Measurements from ENCODE around the gene VWA3B. TPM values are rescaled to one million over a fixed set of nuclear protein-coding genes. Genes with fewer than 3 reads are reported as not detected.
"Not testable (repeated sequence)": the region's sequence is repeated elsewhere in the genome, so short reads cannot be mapped to it uniquely, and the experiment has no call there.

The VWA3B gene
- total RNA-seq, 6 donors from 2014 or later, result 0.72 to 25.3 (median 5.3) TPM

DNA sequence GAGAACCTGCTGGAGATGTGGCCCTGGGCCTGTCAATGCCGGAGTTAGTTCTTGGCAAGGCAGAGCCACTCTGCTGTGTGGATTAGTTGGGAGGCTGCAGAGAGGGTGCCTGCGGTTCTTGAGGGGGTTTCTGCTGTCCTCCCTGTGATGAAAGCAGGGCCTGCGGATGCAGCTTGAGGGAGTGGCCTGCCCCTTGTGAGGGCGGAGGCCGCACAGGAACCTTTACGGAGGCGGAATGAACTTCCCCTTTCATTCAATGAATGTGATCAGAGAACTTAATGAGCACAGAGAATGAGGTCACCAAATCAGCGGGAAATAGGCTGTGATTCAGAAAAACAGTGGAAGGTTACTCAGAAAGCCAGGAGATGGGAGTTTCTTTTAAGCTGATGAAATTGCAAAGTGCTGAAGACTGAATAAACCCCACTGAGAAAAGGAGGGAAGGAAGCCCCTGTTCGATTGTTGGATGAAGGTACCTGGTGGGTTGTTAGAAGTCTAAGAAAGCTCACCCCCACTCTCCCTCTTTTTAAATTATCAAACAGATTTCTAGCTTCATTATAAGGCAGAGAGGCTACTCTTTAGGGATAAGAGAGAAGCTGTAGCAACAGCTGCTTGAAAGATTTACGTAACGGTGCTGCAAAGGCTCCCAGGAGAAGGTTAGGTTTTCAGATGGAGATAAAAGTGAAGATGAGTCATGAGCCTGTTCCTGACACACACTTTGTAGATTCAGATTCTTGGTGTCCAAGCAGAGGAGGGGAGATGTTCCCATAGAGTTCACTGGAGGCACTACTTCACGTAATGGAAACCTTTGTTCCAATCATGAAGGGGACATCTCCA is 47.4 kb downstream of the VWA3B start:
- TF ChIP-seq EP300 (IDR thresholded peaks at IDR 0.05), result no peak
- no peak for TF ChIP-seq POLR2AphosphoS5 (IDR thresholded peaks at IDR 0.05)
- TF ChIP-seq CTCF (IDR thresholded peaks at IDR 0.05), result no peak
- TF ChIP-seq POLR2A (IDR thresholded peaks at IDR 0.05), result no peak
- no peak overlapping the region for H3K4me3 ChIP-seq
- no peaks in the 10 kb centered on the region for H3K27me3 ChIP-seq
- DNase-seq, result peak in 1 of 2 donors; percentile 38
- 65 to 68% methylated on average over 11 to 12 of the region's 12 CpGs for WGBS, 2 donors
- peak; percentile 54 to 90 for ATAC-seq (ENCODE audit: low FRiP score in 2 of 2)
- H3K27ac ChIP-seq, result no peak overlapping the region
- no peaks in the 10 kb centered on the region for H3K4me1 ChIP-seq
- H3K36me3 ChIP-seq, result no peaks in the 10 kb centered on the region
- no peaks in the 10 kb centered on the region for H3K9me3 ChIP-seq

DNA sequence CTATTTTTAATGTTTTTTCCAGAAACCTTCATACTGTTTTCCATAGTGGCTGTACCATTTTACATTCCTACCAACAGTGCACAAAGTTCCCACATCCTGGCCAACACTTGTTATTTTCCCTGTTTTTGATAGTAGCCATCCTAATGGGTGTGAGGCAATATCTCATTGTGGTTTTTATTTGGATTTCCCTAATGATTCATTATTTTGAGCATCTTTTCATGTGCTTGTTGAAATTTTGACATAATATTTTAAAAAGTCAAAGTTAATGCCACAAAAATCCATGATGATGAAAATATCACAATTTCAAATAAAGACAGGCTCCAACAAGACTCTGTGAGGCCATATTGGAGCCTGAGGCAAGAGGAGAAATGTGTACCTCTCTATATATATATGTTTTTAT is 50.2 kb downstream of the VWA3B start:
- Histone ChIP-seq H3K27me3 (no peaks in the 10 kb centered on the region), H3K9me3 (no peaks in the 10 kb centered on the region), H3K36me3 (no peaks in the 10 kb centered on the region), H3K27ac (no peak overlapping the region), H3K4me3 (no peak overlapping the region), H3K4me1 (no peaks in the 10 kb centered on the region)
- ATAC-seq (ENCODE audit: low FRiP score in 2 of 2) (no peak), DNase-seq (no peak)
- TF ChIP-seq POLR2A (IDR thresholded peaks at IDR 0.05) (no peak), EP300 (IDR thresholded peaks at IDR 0.05) (no peak), POLR2AphosphoS5 (IDR thresholded peaks at IDR 0.05) (no peak), CTCF (IDR thresholded peaks at IDR 0.05) (no peak)

- not testable (repeated sequence) for H3K4me1 ChIP-seq; H3K4me3 ChIP-seq; ATAC-seq (ENCODE audit: low FRiP score in 2 of 2); H3K27ac ChIP-seq; H3K36me3 ChIP-seq; H3K9me3 ChIP-seq; H3K27me3 ChIP-seq
- DNase-seq, result peak in 1 of 2 donors; percentile 71
- WGBS, 2 donors, result 97 to 100% methylated on average over 2 to 28 of the region's 28 CpGs
Observed at GRCh38 chr2:98138978-98139377, 52.0 kb downstream of the VWA3B start.

DNA sequence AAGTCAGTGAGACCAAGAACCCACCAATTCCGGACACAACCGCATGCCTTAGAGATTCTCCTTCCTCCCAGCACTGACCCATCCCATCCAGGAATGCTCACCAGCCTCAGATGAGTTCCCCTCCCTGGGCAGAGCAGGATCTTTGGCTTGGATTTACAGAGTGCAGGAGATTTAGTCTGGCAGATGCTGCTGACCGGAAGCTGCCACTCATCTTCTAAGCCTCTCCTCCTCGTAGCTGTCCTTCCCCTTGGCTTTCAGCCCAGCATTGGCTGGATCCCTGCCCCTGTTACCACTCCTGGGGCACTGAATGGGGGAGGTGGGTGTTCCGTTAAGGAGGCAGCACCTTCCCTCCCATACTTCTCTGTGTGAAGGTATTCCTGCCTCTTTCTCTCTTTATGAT is 53.2 kb downstream of the VWA3B start:
- peak in 1 of 2 donors; percentile 53 for ATAC-seq (ENCODE audit: low FRiP score in 2 of 2)
- Histone ChIP-seq H3K4me3 (no peak overlapping the region), H3K27ac (no peak overlapping the region)

More for the DNA sequence above, 53.2 kb downstream of the VWA3B start:
- no peak for DNase-seq
- WGBS, 2 donors, result 53 to 67% methylated on average over 5 of the region's 5 CpGs
- no peak for TF ChIP-seq POLR2A (IDR thresholded peaks at IDR 0.05)
- no peak for TF ChIP-seq EP300 (IDR thresholded peaks at IDR 0.05)
- no peak for TF ChIP-seq POLR2AphosphoS5 (IDR thresholded peaks at IDR 0.05)
- no peak for TF ChIP-seq CTCF (IDR thresholded peaks at IDR 0.05)
- no peaks in the 10 kb centered on the region for H3K4me1 ChIP-seq
- H3K36me3 ChIP-seq, result no peaks in the 10 kb centered on the region
- H3K9me3 ChIP-seq, result no peaks in the 10 kb centered on the region
- H3K27me3 ChIP-seq, result no peaks in the 10 kb centered on the region

Data from upper lobe of left lung (tissue), 6 donors.